GM06990 (cell line): ENCODE data around the gene IMPDH2.
A peak's percentile ranks its signal among the peaks of the same experiment; 100 is the strongest.
"Not testable (repeated sequence)": the region's sequence is repeated elsewhere in the genome, so short reads cannot be mapped to it uniquely, and the experiment has no call there.

ENCODE experiments used
- DNase-seq: peaks from one replicate; pipeline ENCODE4 v3.0.0-alpha.2; 2011; ENCODE audit not compliant: insufficient read length; ENCODE audit errors: extremely low read depth
- H3K27me3 ChIP-seq: replicated peaks from 2 replicates; pipeline ENCODE4 v1.6.0; 2011; ENCODE audit warnings: low read length; ENCODE audit not compliant: control insufficient read depth, insufficient read depth
- H3K36me3 ChIP-seq: 2 replicates; pipeline ENCODE4 v1.5.1; 2011; ENCODE audit warnings: low read length; ENCODE audit not compliant: control insufficient read depth, insufficient read depth
- H3K4me3 ChIP-seq: replicated peaks from 2 replicates; pipeline ENCODE4 v1.5.1; 2011; ENCODE audit warnings: low read depth, mild to moderate bottlenecking, control low read depth, low read length
- TF ChIP-seq, protein P1 (sequence below): IDR thresholded peaks from 2 replicates; pipeline ENCODE4 v1.5.1; 2011; ENCODE audit warnings: low read length, control low read depth, mild to moderate bottlenecking, inconsistent platforms; ENCODE audit not compliant: insufficient read depth, poor library complexity, severe bottlenecking

The IMPDH2 gene

DNA sequence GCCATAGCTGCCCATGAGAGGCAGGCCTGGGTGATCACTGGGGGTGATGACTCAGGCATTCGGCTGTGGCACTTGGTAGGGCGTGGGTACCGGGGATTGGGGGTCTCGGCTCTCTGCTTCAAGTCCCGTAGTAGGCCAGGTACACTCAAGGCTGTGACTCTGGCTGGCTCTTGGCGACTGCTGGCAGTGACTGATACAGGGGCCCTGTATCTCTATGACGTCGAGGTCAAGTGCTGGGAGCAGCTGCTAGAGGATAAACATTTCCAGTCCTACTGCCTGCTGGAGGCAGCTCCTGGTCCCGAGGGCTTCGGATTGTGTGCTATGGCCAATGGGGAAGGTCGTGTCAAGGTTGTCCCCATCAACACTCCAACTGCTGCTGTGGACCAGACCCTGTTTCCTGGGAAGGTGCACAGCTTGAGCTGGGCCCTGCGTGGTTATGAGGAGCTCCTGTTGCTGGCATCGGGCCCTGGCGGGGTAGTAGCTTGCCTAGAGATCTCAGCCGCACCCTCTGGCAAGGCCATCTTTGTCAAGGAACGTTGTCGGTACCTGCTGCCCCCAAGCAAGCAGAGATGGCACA is 16.7 kb downstream of the IMPDH2 start:
- no peak for DNase-seq
- H3K4me3 ChIP-seq = no peak overlapping the region
- peaks cover 45% of the 10 kb centered on the region for H3K36me3 ChIP-seq
- TF ChIP-seq, protein P1, sequence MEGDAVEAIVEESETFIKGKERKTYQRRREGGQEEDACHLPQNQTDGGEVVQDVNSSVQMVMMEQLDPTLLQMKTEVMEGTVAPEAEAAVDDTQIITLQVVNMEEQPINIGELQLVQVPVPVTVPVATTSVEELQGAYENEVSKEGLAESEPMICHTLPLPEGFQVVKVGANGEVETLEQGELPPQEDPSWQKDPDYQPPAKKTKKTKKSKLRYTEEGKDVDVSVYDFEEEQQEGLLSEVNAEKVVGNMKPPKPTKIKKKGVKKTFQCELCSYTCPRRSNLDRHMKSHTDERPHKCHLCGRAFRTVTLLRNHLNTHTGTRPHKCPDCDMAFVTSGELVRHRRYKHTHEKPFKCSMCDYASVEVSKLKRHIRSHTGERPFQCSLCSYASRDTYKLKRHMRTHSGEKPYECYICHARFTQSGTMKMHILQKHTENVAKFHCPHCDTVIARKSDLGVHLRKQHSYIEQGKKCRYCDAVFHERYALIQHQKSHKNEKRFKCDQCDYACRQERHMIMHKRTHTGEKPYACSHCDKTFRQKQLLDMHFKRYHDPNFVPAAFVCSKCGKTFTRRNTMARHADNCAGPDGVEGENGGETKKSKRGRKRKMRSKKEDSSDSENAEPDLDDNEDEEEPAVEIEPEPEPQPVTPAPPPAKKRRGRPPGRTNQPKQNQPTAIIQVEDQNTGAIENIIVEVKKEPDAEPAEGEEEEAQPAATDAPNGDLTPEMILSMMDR = no peak
- H3K27me3 ChIP-seq = no peaks in the 10 kb centered on the region

DNA sequence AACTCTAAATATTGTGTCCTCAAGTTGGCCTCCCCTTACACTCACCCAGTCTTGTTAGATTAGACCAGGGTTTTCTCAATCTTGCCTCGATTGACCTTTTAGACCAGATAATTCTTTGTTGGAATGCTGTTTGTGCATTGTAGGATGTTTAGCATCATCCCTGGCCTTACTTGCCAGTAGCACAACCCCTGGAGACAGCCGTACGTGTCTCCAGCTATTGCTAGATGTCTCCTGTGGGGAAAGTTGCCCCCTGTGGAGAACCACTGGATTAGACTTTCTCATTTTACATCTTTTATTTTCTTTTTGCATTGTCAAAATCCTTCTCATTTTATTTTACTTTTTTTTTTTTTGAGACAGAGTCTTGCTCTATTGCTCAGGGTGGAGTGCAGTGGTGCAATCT is 19.8 kb downstream of the IMPDH2 start:
- no peak overlapping the region for H3K4me3 ChIP-seq
- no peak for DNase-seq
- TF ChIP-seq, protein P1 = no peak

DNA sequence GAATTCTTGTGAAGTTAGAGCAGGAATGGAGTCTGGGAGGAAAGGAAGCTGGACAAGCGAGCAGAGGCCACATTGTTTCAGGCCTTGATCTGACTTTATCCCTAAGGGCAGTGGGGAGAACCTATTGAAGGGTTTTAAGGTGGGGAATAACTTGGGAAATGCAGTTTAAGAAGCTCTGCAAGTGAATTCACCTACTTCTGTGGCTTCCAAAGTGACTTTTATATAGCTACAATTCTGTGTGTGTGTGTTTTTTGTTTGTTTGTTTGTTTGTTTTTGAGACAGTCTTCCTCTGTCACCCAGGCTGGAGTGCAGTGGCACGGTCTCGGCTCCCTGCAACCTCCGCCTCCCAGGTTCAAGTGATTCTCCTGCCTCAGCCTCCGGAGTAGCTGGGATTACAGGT is 20.6 kb downstream of the IMPDH2 start:
- Histone ChIP-seq H3K36me3 (peaks cover 23% of the 10 kb centered on the region), H3K4me3 (peak overlapping the region; percentile 79)
- H3K27me3 ChIP-seq, DNase-seq: not testable (repeated sequence)

More for the DNA sequence above, 19.8 kb downstream of the IMPDH2 start:
- H3K27me3 ChIP-seq = no peaks in the 10 kb centered on the region
- peaks cover 28% of the 10 kb centered on the region for H3K36me3 ChIP-seq

DNA sequence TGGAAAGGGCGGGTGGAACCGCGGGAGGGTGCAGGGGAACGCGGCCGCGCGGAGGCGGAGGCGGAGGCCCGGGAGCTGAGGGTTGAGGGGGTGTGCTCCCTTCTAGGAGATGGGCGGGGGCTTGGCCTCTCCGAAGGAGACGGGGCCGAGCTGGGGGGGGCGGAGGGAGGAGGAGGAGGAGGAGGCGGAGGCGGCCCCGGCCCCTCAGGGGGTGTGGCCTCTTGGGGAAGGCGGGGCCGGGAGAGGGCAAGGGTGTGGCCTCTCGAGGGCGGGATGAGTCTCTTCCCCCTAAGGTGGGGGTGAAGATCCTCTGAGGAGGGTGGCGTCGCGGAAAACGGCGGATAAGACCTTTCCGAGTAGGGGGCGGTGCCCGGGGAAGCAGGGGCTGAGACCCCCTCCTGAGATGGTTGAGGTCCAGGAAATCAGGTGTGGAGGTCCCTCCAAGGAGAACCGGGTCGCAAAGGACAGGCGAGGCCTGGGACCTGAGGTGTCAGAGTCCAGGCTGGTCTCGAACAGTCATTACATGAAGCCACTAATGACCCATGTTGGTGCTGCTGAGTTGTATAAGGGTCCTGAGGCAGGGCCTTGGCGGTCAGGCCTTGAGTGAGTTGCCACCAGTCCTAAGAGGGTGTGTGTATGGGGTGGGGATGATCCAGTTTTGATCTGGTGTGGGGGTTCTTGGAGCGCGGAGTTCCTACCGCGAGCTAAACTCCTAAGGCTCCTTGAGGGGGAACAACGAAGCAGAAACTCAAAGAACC is 21.2 kb downstream of the IMPDH2 start:
- TF ChIP-seq, protein P1 = no peak
- peak; percentile 87 for DNase-seq
- peaks cover 16% of the 10 kb centered on the region for H3K36me3 ChIP-seq
- H3K4me3 ChIP-seq = peak overlapping the region; percentile 79
- no peaks in the 10 kb centered on the region for H3K27me3 ChIP-seq

DNA sequence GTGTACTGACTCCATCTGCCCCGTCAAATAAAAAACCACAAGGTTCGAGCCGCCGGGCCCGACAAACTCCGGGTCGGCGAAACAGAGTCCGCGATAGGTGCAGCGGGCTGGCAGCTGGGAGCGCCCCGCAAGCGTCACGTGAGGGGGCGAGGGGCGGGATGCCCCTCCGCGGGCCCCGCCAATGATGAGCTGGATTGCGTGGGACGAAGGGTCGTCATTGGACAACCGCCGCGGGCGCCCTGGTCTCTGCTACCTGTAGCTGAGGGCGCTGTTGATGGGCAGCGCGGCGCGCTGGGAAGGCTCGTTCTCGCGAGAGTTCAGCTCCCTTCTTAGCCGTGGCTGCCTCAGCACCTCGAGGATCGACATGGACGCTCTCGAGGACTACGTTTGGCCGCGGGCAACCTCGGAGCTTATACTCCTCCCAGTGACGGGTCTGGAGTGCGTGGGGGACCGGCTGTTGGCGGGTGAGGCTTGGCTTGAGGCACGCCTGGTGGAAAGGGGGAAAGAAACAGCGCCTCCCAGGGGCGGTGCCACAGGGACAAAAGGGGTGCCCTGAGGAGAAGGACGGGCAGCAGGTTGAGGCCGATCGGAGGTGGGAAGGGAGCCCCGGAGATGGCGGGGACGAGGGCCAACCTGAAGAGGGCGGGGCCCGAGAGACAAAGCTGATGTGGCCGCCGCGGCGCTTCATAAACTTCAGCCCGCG is 22.0 kb downstream of the IMPDH2 start, which contains the start of gene WDR6:
Gene WDR6 (plus strand): TSS at position 324 of the 703 bp plus-strand sequence. CDS start 41 bp downstream, at position 365.
- peak; percentile 99 for DNase-seq
- H3K27me3 ChIP-seq = no peaks in the 10 kb centered on the region
- TF ChIP-seq, protein P1 = peak; percentile 55

More for the DNA sequence above, 22.0 kb downstream of the IMPDH2 start, which contains the start of gene WDR6:
- Histone ChIP-seq H3K36me3 (peaks cover 9% of the 10 kb centered on the region), H3K4me3 (peak within 1 kb of the TSS; percentile 79)
